GM23338 (cell line): ENCODE results near the gene NIT2. TPM values are rescaled to one million over a fixed set of nuclear protein-coding genes. Genes with fewer than 3 reads are reported as not detected.

Experiments used
- ATAC-seq: fragments of 200-7000 bp; cut with Tn5 transposase; 3 replicates; pipeline ENCODE4 v1.9.1; 2020
- DNase-seq: peaks from one replicate; pipeline ENCODE4 v3.0.0-alpha.2; 2015; ENCODE audit warnings: low spot score
- H2AFZ ChIP-seq: fragments of 200-600 bp; sonication (generic); 2 replicates; pipeline ENCODE4 v1.8.0; 2016; ENCODE audit warnings: antibody characterized with exemption, mild to moderate bottlenecking, moderate library complexity
- H3F3A ChIP-seq: fragments of 200-600 bp; sonication (generic); replicated peaks from 2 replicates; pipeline ENCODE4 v1.8.0; 2017; ENCODE audit warnings: antibody characterized with exemption, mixed run types, low read depth
- H3K27ac ChIP-seq: fragments of 200-600 bp; sonication (generic); 2 replicates; pipeline ENCODE4 v1.6.1; 2016; ENCODE audit warnings: low read depth
- H3K27me3 ChIP-seq: fragments of 200-600 bp; sonication (generic); 2 replicates; pipeline ENCODE4 v1.8.0; 2016; ENCODE audit warnings: mild to moderate bottlenecking, mixed run types, moderate library complexity; ENCODE audit not compliant: insufficient read depth
- H3K36me3 ChIP-seq: fragments of 200-600 bp; sonication (generic); 2 replicates; pipeline ENCODE4 v1.8.0; 2016; ENCODE audit warnings: mild to moderate bottlenecking; ENCODE audit not compliant: insufficient read depth
- H3K4me1 ChIP-seq: fragments of 200-600 bp; sonication (generic); 2 replicates; pipeline ENCODE4 v1.8.0; 2016; ENCODE audit warnings: mild to moderate bottlenecking, moderate library complexity; ENCODE audit not compliant: insufficient read depth
- H3K4me2 ChIP-seq: fragments of 200-600 bp; sonication (generic); 2 replicates; pipeline ENCODE4 v1.7.1; 2017; ENCODE audit warnings: mixed run types
- H3K4me3 ChIP-seq: fragments of 200-600 bp; sonication (generic); 2 replicates; pipeline ENCODE4 v1.6.1; 2016; ENCODE audit warnings: mixed run types
- H3K79me2 ChIP-seq: fragments of 200-600 bp; sonication (generic); replicated peaks from 2 replicates; pipeline ENCODE4 v1.8.0; 2017; ENCODE audit warnings: mild to moderate bottlenecking; ENCODE audit not compliant: insufficient read depth
- H3K9me2 ChIP-seq: fragments of 200-600 bp; sonication (generic); 2 replicates; pipeline ENCODE4 v1.8.0; 2017; ENCODE audit not compliant: insufficient read depth
- H4K20me1 ChIP-seq: fragments of 200-600 bp; sonication (generic); replicated peaks from 2 replicates; pipeline ENCODE4 v1.8.0; 2017; ENCODE audit warnings: mild to moderate bottlenecking; ENCODE audit not compliant: insufficient read depth
- H3K27ac Mint-ChIP-seq: 2 replicates; pipeline ENCODE4 v1.8.0; 2020; ENCODE audit warnings: inconsistent platforms, mild to moderate bottlenecking, moderate library complexity, mixed read lengths
- H3K27me3 Mint-ChIP-seq: 3 replicates; pipeline ENCODE4 v1.8.0; 2022; ENCODE audit warnings: low read depth, mild to moderate bottlenecking, moderate library complexity, mixed read lengths, inconsistent platforms; ENCODE audit not compliant: insufficient read depth, poor library complexity
- H3K36me3 Mint-ChIP-seq: 3 replicates; pipeline ENCODE4 v1.8.0; 2021; ENCODE audit warnings: low read depth, mild to moderate bottlenecking, inconsistent platforms, moderate library complexity, mixed read lengths
- H3K4me1 Mint-ChIP-seq: 3 replicates; pipeline ENCODE4 v1.8.0; 2020; ENCODE audit warnings: mild to moderate bottlenecking, inconsistent platforms, mixed read lengths
- H3K4me3 Mint-ChIP-seq: 3 replicates; pipeline ENCODE4 v1.8.0; 2021; ENCODE audit warnings: moderate library complexity, mild to moderate bottlenecking, inconsistent platforms, mixed read lengths
- H3K9me3 Mint-ChIP-seq: 3 replicates; pipeline ENCODE4 v1.8.0; 2020; ENCODE audit warnings: moderate library complexity, mild to moderate bottlenecking, inconsistent platforms, mixed read lengths
- CREB1 ChIP-seq: fragments of 250-450 bp; sonication (Bioruptor Pico); IDR thresholded peaks from 2 replicates; pipeline ENCODE4 v1.5.0; 2020; ENCODE audit warnings: low read depth, mild to moderate bottlenecking, moderate library complexity
- CTCF ChIP-seq, 2 experiments: fragments of 200-600 bp in 1 of 2; sonication (generic) in 1 of 2; conservative IDR thresholded peaks; 2 replicates each; pipeline versions ENCODE4 v1.5.1 to v1.6.1; 2016 to 2017; ENCODE audit warnings: antibody characterized with exemption in 2 of 2, low read depth in 2 of 2, mild to moderate bottlenecking in 2 of 2, moderate library complexity in 1 of 2
- ETS1 ChIP-seq: IDR thresholded peaks from 2 replicates; pipeline ENCODE4 v1.6.1; 2016; ENCODE audit warnings: antibody characterized with exemption
- JUNB ChIP-seq: IDR thresholded peaks from one replicate; pipeline ENCODE4 v1.6.1; 2016; ENCODE audit warnings: antibody characterized with exemption; ENCODE audit not compliant: unreplicated experiment
- NANOG ChIP-seq: IDR thresholded peaks from 2 replicates; pipeline ENCODE4 v1.6.1; 2016; ENCODE audit warnings: antibody characterized with exemption, borderline replicate concordance
- REST ChIP-seq: IDR thresholded peaks from one replicate; pipeline ENCODE4 v1.6.1; 2018; ENCODE audit warnings: antibody characterized with exemption; ENCODE audit not compliant: unreplicated experiment
- STAT1 ChIP-seq: IDR thresholded peaks from one replicate; pipeline ENCODE4 v1.6.1; 2016; ENCODE audit warnings: antibody characterized with exemption; ENCODE audit not compliant: unreplicated experiment
- ZNF114 ChIP-seq: fragments of 250-450 bp; sonication (Bioruptor Pico); IDR thresholded peaks from 2 replicates; pipeline ENCODE4 v1.5.0; 2020; ENCODE audit warnings: mild to moderate bottlenecking, moderate library complexity
- ZNF462 ChIP-seq: fragments of 250-450 bp; sonication (Bioruptor Pico); IDR thresholded peaks from 2 replicates; pipeline ENCODE4 v1.5.0; 2020; ENCODE audit warnings: mild to moderate bottlenecking, moderate library complexity
- polyA plus RNA-seq: library from polyadenylated mRNA; unstranded; fragments of >200 nt; fragmentation: Nextera tagmentation; extraction: Ambion mirVana; gene quantifications from 2 replicates; pipeline ENCODE4 v1.2.1, GENCODE V29; 2016
- total RNA-seq: library from RNA; depleted of rRNA; stranded (reverse); fragments of >200 nt; shearing (Covaris generic); gene quantifications from 2 replicates; pipeline ENCODE4 v1.2.3, GENCODE V29; 2014

NIT2 gene
- total and polyA plus RNA-seq, 2 experiments from 2014 or later: 19.2 to 53.7 TPM

GRCh38 chr3:100370756-100371155 is 36.2 kb downstream of the NIT2 start:
- Histone ChIP-seq H3K79me2 (no peaks in the 10 kb centered on the region), H3K4me1 (peaks cover 13% of the 10 kb centered on the region), H4K20me1 (no peaks in the 10 kb centered on the region; the same call in 1 of the 2 replicates), H2AFZ (no peak overlapping the region), H3K9me2 (no peaks in the 10 kb centered on the region), H3F3A (no peaks in the 10 kb centered on the region), H3K36me3 (peaks cover 12% of the 10 kb centered on the region; the same call in 1 of the 2 replicates), H3K27ac (no peak overlapping the region), H3K4me3 (no peak overlapping the region), H3K4me2 (peak overlapping the region; percentile 15; the same call in 1 of the 2 replicates), H3K27me3 (no peaks in the 10 kb centered on the region)
- Mint-ChIP-seq H3K27ac (no peak overlapping the region), H3K4me3 (no peak overlapping the region), H3K27me3 (peaks cover 2% of the 10 kb centered on the region), H3K36me3 (peaks cover 41% of the 10 kb centered on the region), H3K9me3 (no peaks in the 10 kb centered on the region), H3K4me1 (peaks cover 3% of the 10 kb centered on the region; the same call in 1 of the 3 replicates)
- DNase-seq (no peak), ATAC-seq (no peak)
- no peak for TF ChIP-seq CTCF (conservative IDR thresholded peaks at IDR 0.05; ENCODE audit: low read depth in 2 of 2)
- no peak for TF ChIP-seq ZNF114 (CRISPR knock-in tag)
- TF ChIP-seq NANOG: no peak
- no peak for TF ChIP-seq REST
- no peak for TF ChIP-seq ETS1
- TF ChIP-seq STAT1: no peak
- no peak for TF ChIP-seq CREB1 (CRISPR knock-in tag)
- TF ChIP-seq JUNB: no peak
- no peak for TF ChIP-seq ZNF462 (CRISPR knock-in tag)
